Esophagus muscularis mucosa (tissue), 4 donors: Measurements from ENCODE around the gene GNG2. TPM values are rescaled to one million over a fixed set of nuclear protein-coding genes. Genes with fewer than 3 reads are reported as not detected.

Experiments used
- DNase-seq: peaks from one replicate; pipeline ENCODE4 v3.0.0-alpha.2; 2017; ENCODE audit errors: extremely low spot score
- H3K27ac ChIP-seq, 4 donors: fragments of 200-600 bp; sonication (generic); replicated peaks in 1 of 4; 1 replicate in 3 of 4; 2 replicates in 1 of 4; pipeline ENCODE4 v1.5.1; 2016 to 2019; ENCODE audit warnings: mild to moderate bottlenecking in 1 of 4
- H3K27me3 ChIP-seq, 4 donors: fragments of 200-600 bp; sonication (generic); one replicate each; pipeline versions ENCODE4 v1.5.1 to v1.6.0; 2016 to 2019
- H3K36me3 ChIP-seq, 4 donors: fragments of 200-600 bp; sonication (generic); one replicate each; pipeline ENCODE4 v1.5.1; 2016 to 2019
- H3K4me1 ChIP-seq, 4 donors: fragments of 200-600 bp; sonication (generic); one replicate each; pipeline ENCODE4 v1.5.1; 2016 to 2019
- H3K4me3 ChIP-seq, 4 donors: fragments of 200-600 bp; sonication (generic); 1 replicate in 2 of 4; 2 replicates in 2 of 4; pipeline ENCODE4 v1.5.1; 2016 to 2019; ENCODE audit warnings: mild to moderate bottlenecking in 4 of 4, moderate library complexity in 1 of 4
- H3K9me3 ChIP-seq, 4 donors: fragments of 200-600 bp; sonication (generic); 1 replicate in 3 of 4; 2 replicates in 1 of 4; pipeline ENCODE4 v1.5.1; 2016 to 2019
- CTCF ChIP-seq, 3 experiments: fragments of 200-600 bp in 2 of 3; fragments of 450-650 bp in 1 of 3; sonication (generic) in 2 of 3; IDR thresholded peaks; one replicate each; pipeline ENCODE4 v1.5.1; 2017 to 2019; ENCODE audit warnings: antibody characterized with exemption in 3 of 3, mild to moderate bottlenecking in 2 of 3, moderate library complexity in 1 of 3
- EP300 ChIP-seq: sonication (generic); formaldehyde crosslinking; IDR thresholded peaks from one replicate; pipeline ENCODE4 v1.6.1; 2017; ENCODE audit warnings: antibody characterized with exemption
- POLR2A ChIP-seq: fragments of 450-650 bp; IDR thresholded peaks from one replicate; pipeline ENCODE4 v1.6.1; 2017; ENCODE audit warnings: antibody characterized with exemption, moderate library complexity, mild to moderate bottlenecking, low read depth
- POLR2AphosphoS5 ChIP-seq, 2 donors: sonication (generic); formaldehyde crosslinking; IDR thresholded peaks; one replicate each; pipeline ENCODE4 v1.6.1; 2017; ENCODE audit warnings: antibody characterized with exemption in 2 of 2
- WGBS: methylation state at CpG from one replicate; pipeline ENCODE4 v1.1.5; 2018; 5-methylcytosine and 5-hydroxymethylcytosine counted together
- intact Hi-C: fragments of 100-400 bp; cut with DNase I; formaldehyde crosslinking; loops from one replicate; pipeline ENCODE4 v1.15.1; 2023
- total RNA-seq, 4 donors: library from RNA; depleted of rRNA; stranded (reverse); fragments of >200 nt; gene quantifications; one replicate each; pipeline versions ENCODE4 v1.1.0 to v1.2.1, GENCODE V29; 2016

Gene GNG2
- total RNA-seq, 4 donors from 2014 or later, result 15.7 to 19.9 (median 17.7) TPM

- Histone ChIP-seq H3K4me3 (no peak overlapping the region), H3K9me3 (no peaks in the 10 kb centered on the region), H3K36me3 (peaks cover 29 to 74% (median 52%) of the 10 kb centered on the region in 4 donors), H3K4me1 (peaks cover 31 to 78% (median 41%) of the 10 kb centered on the region in 4 donors), H3K27ac (no peak overlapping the region), H3K27me3 (no peaks in the 10 kb centered on the region)
- 82% methylated on average over 8 of the region's 8 CpGs for WGBS
- TF ChIP-seq CTCF (IDR thresholded peaks at IDR 0.05), result peak; percentile 32 to 51 (median 41)
- no peak for TF ChIP-seq POLR2AphosphoS5 (IDR thresholded peaks at IDR 0.05)
- no peak for TF ChIP-seq EP300
- intact Hi-C loops, result no loop called here
- DNase-seq, result no peak
These were observed 155.1 kb downstream of the GNG2 start for GRCh38 chr14:52015411-52016030.

- intact Hi-C loops, result no loop called here
- TF ChIP-seq POLR2AphosphoS5 (IDR thresholded peaks at IDR 0.05) (no peak), POLR2A (no peak), CTCF (IDR thresholded peaks at IDR 0.05) (no peak), EP300 (no peak)
- Histone ChIP-seq H3K4me3 (no peak overlapping the region), H3K27ac (no peak overlapping the region), H3K27me3 (no peaks in the 10 kb centered on the region), H3K4me1 (peaks cover 45 to 73% (median 48%) of the 10 kb centered on the region in 4 donors), H3K36me3 (peaks cover 18 to 55% (median 36%) of the 10 kb centered on the region in 4 donors), H3K9me3 (no peaks in the 10 kb centered on the region)
- DNase-seq, result no peak
- WGBS, result 85% methylated on average over 4 of the region's 4 CpGs
These were observed 157.8 kb downstream of the GNG2 start for GRCh38 chr14:52018252-52018651.

GRCh38 chr14:52018970-52019369 lies 158.6 kb downstream of the GNG2 start:
- TF ChIP-seq POLR2AphosphoS5 (IDR thresholded peaks at IDR 0.05) (no peak), EP300 (no peak), POLR2A (no peak), CTCF (IDR thresholded peaks at IDR 0.05) (no peak)
- Histone ChIP-seq H3K9me3 (no peaks in the 10 kb centered on the region), H3K4me1 (peaks cover 45 to 72% (median 53%) of the 10 kb centered on the region in 4 donors), H3K27me3 (no peaks in the 10 kb centered on the region), H3K36me3 (peaks cover 18 to 49% (median 34%) of the 10 kb centered on the region in 4 donors), H3K4me3 (no peak overlapping the region), H3K27ac (no peak overlapping the region)
- intact Hi-C loops, result no loop called here
- 95% methylated on average over 8 of the region's 8 CpGs for WGBS
- no peak for DNase-seq

Other genes starting within 250 kb of the GNG2 start
- gene FRMD6, start 208.7 kb upstream of the GNG2 start, total RNA-seq, result 10 to 100 TPM; 35.7 to 44.9 (median 37.5) TPM
- gene RTRAF, start 128.9 kb downstream of the GNG2 start, total RNA-seq, result 100 to 1,000 TPM in 1 of 4 donors, 10 to 100 TPM in 3; 66.4 to 122 (median 70.1) TPM
- gene NID2, start 208.4 kb downstream of the GNG2 start, total RNA-seq, result 10 to 100 TPM; 40.4 to 77.2 (median 57.5) TPM